ELF-1 (cell line): ENCODE measurements around the gene TSSK3.
A peak's percentile ranks its signal among the peaks of the same experiment; 100 is the strongest.

Source experiments
- DNase-seq: peaks from one replicate; pipeline ENCODE4 v3.0.0-alpha.2; 2016; ENCODE audit warnings: low read depth, low spot score

TSSK3 gene, protein sequence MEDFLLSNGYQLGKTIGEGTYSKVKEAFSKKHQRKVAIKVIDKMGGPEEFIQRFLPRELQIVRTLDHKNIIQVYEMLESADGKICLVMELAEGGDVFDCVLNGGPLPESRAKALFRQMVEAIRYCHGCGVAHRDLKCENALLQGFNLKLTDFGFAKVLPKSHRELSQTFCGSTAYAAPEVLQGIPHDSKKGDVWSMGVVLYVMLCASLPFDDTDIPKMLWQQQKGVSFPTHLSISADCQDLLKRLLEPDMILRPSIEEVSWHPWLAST

GRCh38 chr1:32362474-32363313, at the start of gene TSSK3, which contains the start of gene FAM229A:
Gene TSSK3, plus strand, starts transcription at chr1:32362539. Its CDS starts 163 bp downstream, at chr1:32362702.
Gene FAM229A, minus strand, starts transcription at chr1:32362485. Its CDS starts 394 bp downstream, at chr1:32362091.
- no peak for DNase-seq

- DNase-seq, result no peak
These were observed 45.4 kb upstream of the TSSK3 start for GRCh38 chr1:32316903-32317277.

- no peak for DNase-seq
These were observed 44.0 kb upstream of the TSSK3 start for GRCh38 chr1:32318127-32318869.

- DNase-seq, result no peak
These were observed 40.5 kb upstream of the TSSK3 start for GRCh38 chr1:32321712-32322291.

- DNase-seq, result no peak
These were observed 35.1 kb upstream of the TSSK3 start for GRCh38 chr1:32327204-32327603.

GRCh38 chr1:32329931-32330466, 32.3 kb upstream of the TSSK3 start:
- no peak for DNase-seq

DNA sequence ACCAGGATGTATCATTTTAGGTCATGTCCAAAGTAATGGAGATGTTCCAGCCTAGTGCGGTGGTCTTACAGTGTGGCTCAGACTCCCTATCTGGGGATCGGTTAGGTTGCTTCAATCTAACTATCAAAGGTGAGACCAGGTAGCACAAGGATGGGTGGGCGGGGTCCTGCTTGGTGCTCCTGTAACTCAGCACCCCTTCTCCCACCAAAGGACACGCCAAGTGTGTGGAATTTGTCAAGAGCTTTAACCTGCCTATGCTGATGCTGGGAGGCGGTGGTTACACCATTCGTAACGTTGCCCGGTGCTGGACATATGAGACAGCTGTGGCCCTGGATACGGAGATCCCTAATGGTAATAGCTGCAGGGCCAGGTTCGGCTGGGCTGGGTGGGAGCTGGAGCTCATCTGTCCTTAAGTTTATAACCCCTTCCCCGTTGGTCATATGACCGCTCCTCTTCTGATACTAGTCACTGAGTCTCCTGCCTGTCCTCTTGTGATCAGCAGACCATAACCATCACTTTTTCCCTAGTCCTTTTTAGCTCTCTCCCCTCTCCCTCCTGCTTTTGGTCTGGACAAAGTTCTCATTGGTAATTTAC, 31.7 kb upstream of the TSSK3 start:
- DNase-seq, result no peak

DNA sequence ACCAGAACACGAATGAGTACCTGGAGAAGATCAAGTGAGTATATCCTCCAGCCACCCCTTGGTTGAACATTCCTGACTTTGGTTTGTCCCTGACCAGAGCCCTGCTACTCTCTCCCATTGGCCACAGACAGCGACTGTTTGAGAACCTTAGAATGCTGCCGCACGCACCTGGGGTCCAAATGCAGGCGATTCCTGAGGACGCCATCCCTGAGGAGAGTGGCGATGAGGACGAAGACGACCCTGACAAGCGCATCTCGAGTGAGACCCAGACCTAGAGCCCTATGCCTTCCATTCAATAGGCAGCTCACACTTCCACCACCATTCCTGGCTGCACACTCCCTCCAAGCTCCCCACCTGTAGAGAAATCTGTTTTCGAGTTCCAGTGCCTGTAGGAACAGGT, 30.8 kb upstream of the TSSK3 start:
- DNase-seq, result no peak

GRCh38 chr1:32332290-32333079, 29.9 kb upstream of the TSSK3 start:
- DNase-seq, result peak; percentile 76

DNA sequence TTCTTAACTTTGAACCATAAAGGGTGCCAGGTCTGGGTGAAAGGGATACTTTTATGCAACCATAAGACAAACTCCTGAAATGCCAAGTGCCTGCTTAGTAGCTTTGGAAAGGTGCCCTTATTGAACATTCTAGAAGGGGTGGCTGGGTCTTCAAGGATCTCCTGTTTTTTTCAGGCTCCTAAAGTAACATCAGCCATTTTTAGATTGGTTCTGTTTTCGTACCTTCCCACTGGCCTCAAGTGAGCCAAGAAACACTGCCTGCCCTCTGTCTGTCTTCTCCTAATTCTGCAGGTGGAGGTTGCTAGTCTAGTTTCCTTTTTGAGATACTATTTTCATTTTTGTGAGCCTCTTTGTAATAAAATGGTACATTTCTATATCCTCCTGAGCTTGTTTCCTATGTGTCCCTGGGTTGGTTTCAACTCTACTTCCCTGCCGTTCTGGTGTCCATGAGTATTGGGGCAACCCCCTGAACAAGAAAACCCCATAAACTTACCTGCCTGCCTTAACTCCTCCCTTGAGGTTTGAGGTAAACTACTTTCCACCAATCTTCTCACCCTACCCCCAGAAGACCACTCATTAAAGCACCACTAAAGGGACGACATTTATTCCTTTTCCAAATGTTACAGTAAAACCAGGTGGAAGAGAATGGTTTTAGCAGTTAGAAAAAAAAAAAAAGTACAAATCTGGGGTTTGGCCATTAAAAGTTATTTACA, 28.9 kb upstream of the TSSK3 start:
- DNase-seq, result no peak

- DNase-seq, result peak; percentile 51
These were observed 28.0 kb upstream of the TSSK3 start for GRCh38 chr1:32334274-32334861.

- peak; percentile 60 for DNase-seq
These were observed 27.3 kb upstream of the TSSK3 start for GRCh38 chr1:32334864-32335534.

GRCh38 chr1:32335535-32335789, 26.9 kb upstream of the TSSK3 start:
- no peak for DNase-seq

GRCh38 chr1:32335790-32336590, 26.3 kb upstream of the TSSK3 start, which contains the start of gene MARCKSL1:
Gene MARCKSL1, minus strand, starts transcription at chr1:32336233. Its CDS starts 200 bp downstream, at chr1:32336033.
- peak; percentile 92 for DNase-seq

GRCh38 chr1:32336591-32336932, 25.8 kb upstream of the TSSK3 start:
- no peak for DNase-seq

GRCh38 chr1:32336963-32337675, 25.2 kb upstream of the TSSK3 start:
- no peak for DNase-seq

DNA sequence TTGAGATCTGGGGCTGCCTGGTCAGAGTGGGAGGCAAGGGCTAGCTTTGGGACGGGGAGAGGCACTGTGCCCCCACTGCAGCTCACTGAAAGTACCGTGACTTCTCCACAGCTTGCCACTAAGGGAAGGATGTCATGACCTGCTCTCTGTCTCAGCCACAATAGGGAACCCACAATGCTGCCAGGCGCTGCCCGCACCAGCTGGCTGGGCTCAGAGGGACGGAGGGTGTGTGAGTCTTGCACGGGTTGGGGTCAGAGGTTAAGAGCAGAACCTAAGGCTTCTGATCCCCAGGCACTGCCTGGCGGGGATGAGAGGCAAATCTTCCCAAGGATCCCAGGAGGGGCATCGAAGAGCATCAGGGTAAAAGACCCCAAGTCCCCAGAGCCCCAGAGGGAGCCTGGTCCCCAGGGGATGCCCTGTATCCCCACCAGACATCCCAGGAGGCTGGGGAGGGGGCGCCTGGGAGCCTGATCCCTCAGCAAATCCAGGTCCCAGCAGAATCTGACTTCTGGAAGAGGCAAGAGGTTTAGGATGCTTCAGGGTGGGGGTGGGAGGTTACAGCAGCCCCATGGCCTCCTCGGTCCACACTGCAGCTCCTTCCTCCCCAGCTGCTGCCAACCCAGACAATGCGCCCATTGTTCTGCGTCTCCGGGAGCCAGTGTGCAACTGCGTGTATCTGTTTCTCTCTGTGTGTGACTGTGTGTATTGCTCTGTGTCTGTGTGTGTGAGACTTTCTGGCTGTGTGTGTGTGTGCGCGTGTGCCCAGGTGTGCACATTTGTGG, 24.3 kb upstream of the TSSK3 start:
- DNase-seq, result no peak
